ENCODE data around the gene C11orf21.

DNA sequence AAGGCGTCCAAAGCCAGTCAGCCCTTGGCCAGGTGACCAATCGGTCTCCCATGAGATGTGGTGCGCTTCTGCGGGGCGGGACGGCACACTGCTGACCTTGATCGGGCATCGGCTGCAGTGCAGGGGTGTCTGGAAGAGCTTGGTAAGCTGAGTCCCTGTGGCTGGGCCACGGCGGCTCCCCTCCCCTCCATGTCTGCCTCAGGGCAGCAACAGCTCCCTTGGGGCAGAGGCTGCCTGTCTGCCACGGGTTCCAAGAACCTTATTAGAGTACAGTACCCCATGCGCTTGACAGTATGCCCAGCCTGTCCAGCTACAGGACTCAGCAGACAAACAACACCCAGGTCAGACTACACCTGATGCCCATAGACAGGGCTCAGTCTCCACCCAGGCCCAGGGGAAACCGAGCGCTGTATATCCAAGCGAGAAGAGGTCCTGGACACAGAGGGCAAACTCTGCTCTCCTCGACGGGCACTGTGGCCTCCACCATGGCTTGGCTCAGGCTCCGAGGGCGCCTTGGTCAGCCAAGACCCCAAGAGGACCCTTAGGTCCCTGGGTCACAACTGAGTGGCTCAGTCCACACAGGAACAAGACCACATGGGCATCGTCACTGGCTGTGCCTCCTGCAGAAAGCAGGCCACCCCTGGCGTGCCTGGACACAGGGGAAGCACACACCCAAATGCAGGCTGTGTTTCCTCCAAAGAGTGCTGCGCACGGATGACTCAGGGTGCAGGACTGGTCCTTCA lies 19.0 kb upstream of the C11orf21 start:
- TF ChIP-seq GATA2 (IDR thresholded peaks at IDR 0.05; ENCODE audit: low read depth, low read length) (no peak), GATA3 (IDR thresholded peaks at IDR 0.05; ENCODE audit: low read depth, low read length) (no peak)

Measured in SH-SY5Y (cell line).